Upper lobe of left lung (tissue), 4 donors: ENCODE measurements around the gene DIDO1.

Experiments
- EP300 ChIP-seq, 4 donors: sonication (generic); formaldehyde crosslinking; IDR thresholded peaks; one replicate each; pipeline ENCODE4 v1.5.1; 2017; ENCODE audit warnings: antibody characterized with exemption in 4 of 4, control low read depth in 2 of 4
- POLR2AphosphoS5 ChIP-seq, 2 donors: sonication (generic); formaldehyde crosslinking; IDR thresholded peaks; one replicate each; pipeline ENCODE4 v1.5.1; 2017; ENCODE audit warnings: antibody characterized with exemption in 2 of 2

- TF ChIP-seq POLR2AphosphoS5 (IDR thresholded peaks at IDR 0.05): no peak
- TF ChIP-seq EP300 (IDR thresholded peaks at IDR 0.05): no peak
Measured at GRCh38 chr20:62872184-62872847, 54.0 kb downstream of the DIDO1 start.
